Heart left ventricle (tissue), 16 donors: Measurements from ENCODE around the gene HSD17B13. TPM values are rescaled to one million over a fixed set of nuclear protein-coding genes. Genes with fewer than 3 reads are reported as not detected.
A peak's percentile ranks its signal among the peaks of the same experiment; 100 is the strongest.

Source experiments
- ATAC-seq, 4 donors: fragments of 200-7000 bp; cut with Tn5 transposase; one replicate each; pipeline ENCODE4 v1.9.1; 2020 to 2022; ENCODE audit warnings: moderate library complexity in 4 of 4, mild to moderate bottlenecking in 3 of 4, moderate number of reproducible peaks in 1 of 4
- DNase-seq, 5 donors: peaks; one replicate each; pipeline ENCODE4 v3.0.0-alpha.2; 2020
- H3K27ac ChIP-seq, 12 donors: fragments of 200-600 bp; sonication (generic) in 4 of 12; one replicate each; pipeline versions ENCODE4 v1.5.0 to v1.8.0; 2016 to 2022; ENCODE audit warnings: mild to moderate bottlenecking in 2 of 12
- H3K27me3 ChIP-seq, 9 donors: fragments of 200-600 bp; sonication (generic) in 2 of 9; one replicate each; pipeline versions ENCODE4 v1.5.1 to v1.8.0; 2016 to 2022; ENCODE audit warnings: mild to moderate bottlenecking in 3 of 9
- H3K36me3 ChIP-seq, 9 donors: fragments of 200-600 bp; sonication (generic) in 2 of 9; one replicate each; pipeline versions ENCODE4 v1.5.0 to v1.8.0; 2018 to 2022; ENCODE audit warnings: mild to moderate bottlenecking in 2 of 9
- H3K4me1 ChIP-seq, 12 donors: fragments of 200-600 bp; sonication (generic) in 4 of 12; one replicate each; pipeline versions ENCODE4 v1.5.0 to v1.8.0; 2016 to 2022; ENCODE audit warnings: mild to moderate bottlenecking in 3 of 12
- H3K4me3 ChIP-seq, 12 donors: fragments of 200-600 bp; sonication (generic) in 4 of 12; one replicate each; pipeline versions ENCODE4 v1.5.0 to v1.8.0; 2017 to 2022; ENCODE audit warnings: mild to moderate bottlenecking in 9 of 12, moderate library complexity in 4 of 12
- H3K9me3 ChIP-seq, 12 donors: fragments of 200-600 bp; sonication (generic) in 4 of 12; one replicate each; pipeline versions ENCODE4 v1.5.0 to v1.8.0; 2016 to 2022; ENCODE audit warnings: mild to moderate bottlenecking in 1 of 12
- POLR2A ChIP-seq, 2 donors: fragments of 450-650 bp; IDR thresholded peaks; one replicate each; pipeline ENCODE4 v1.6.1; 2017; ENCODE audit warnings: antibody characterized with exemption in 2 of 2, mild to moderate bottlenecking in 2 of 2, moderate library complexity in 2 of 2
- WGBS, 4 donors: extraction: QIAGEN DNeasy Blood & Tissue Kit in 2 of 4; methylation state at CpG; one replicate each; pipeline versions ENCODE4 v1.1.5 to v1.1.7; 2013 to 2018; 5-methylcytosine and 5-hydroxymethylcytosine counted together
- intact Hi-C, 10 donors: fragments of 100-400 bp; cut with DNase I; formaldehyde crosslinking; loops; one replicate each; pipeline versions ENCODE4 v1.11.1 to v1.14.2; 2022
- polyA plus RNA-seq, 2 donors: library from polyadenylated mRNA; stranded (reverse); fragments of 200-250 nt; gene quantifications; one replicate each; pipeline ENCODE4 v1.2.3, GENCODE V29; 2013
- total RNA-seq, 9 donors: library from RNA; depleted of rRNA in 2 of 9; stranded (reverse); fragments of >200 nt in 2 of 9; fragmentation: NEBNext Ultra II Directional in 3 of 9; extraction: Animal tissue kit (Norgen Biotek cat#: 25700) in 3 of 9; gene quantifications; one replicate each; pipeline versions ENCODE4 v1.1.0 to v1.2.4, GENCODE V29; 2016 to 2023
- TF ChIP-seq, protein P1 (sequence below), 12 donors: fragments of 200-600 bp; sonication (generic) in 4 of 12; IDR thresholded peaks; one replicate each; pipeline versions ENCODE4 v1.5.0 to v1.8.0; 2018 to 2022; ENCODE audit warnings: antibody characterized with exemption in 12 of 12, mild to moderate bottlenecking in 5 of 12
- donor health status: ischemic (EF 13 %, LVEDD 7.1; RV severe dilation, severe dysfunction).
- donor health status: healthy with polysubstance abuse.
- donor health status: DM: no; HTN: yes; CAD: no.
- donor health status: DM: no; HTN: no; CAD: no.
- donor health status: ischemic (EF 25% LVEDD 6.9; RV normal size, moderate dysfunction).
- donor health status: ischemic (EF 25% LVEDD 5.7; RV mildly dilated, moderate dysfunction).
- donor health status: healthy.
- donor health status: DM: yes; HTN: yes; CAD: no.
- donor health status: ischemic (EF 35%, LVEDD 5.7; RV mildly dilated, moderate dysfunction).
- donor health status: nonischemic (EF 11% LVEDD 7.7; RV severe dilation, severe dysfunction).
- donor health status: DM: yes; HTN: yes; CAD: no.
- donor health status: PGD.
- donor health status: ischemic (EF 29% LVEDD 5.4; RV normal size, mild dysfunction).
- donor health status: nonischemic (EF 23%, LVEDD 6.1; RV moderate dilation, normal function).

The HSD17B13 gene
- total and polyA plus RNA-seq, 11 donors = 0.11 to 0.73 (median 0.23) TPM; not detected in 4

- H3K27ac ChIP-seq = no peak overlapping the region
- no peak for DNase-seq
- no peaks in the 10 kb centered on the region for H3K27me3 ChIP-seq
- no peak for TF ChIP-seq POLR2A (IDR thresholded peaks at IDR 0.05)
- TF ChIP-seq, protein P1, sequence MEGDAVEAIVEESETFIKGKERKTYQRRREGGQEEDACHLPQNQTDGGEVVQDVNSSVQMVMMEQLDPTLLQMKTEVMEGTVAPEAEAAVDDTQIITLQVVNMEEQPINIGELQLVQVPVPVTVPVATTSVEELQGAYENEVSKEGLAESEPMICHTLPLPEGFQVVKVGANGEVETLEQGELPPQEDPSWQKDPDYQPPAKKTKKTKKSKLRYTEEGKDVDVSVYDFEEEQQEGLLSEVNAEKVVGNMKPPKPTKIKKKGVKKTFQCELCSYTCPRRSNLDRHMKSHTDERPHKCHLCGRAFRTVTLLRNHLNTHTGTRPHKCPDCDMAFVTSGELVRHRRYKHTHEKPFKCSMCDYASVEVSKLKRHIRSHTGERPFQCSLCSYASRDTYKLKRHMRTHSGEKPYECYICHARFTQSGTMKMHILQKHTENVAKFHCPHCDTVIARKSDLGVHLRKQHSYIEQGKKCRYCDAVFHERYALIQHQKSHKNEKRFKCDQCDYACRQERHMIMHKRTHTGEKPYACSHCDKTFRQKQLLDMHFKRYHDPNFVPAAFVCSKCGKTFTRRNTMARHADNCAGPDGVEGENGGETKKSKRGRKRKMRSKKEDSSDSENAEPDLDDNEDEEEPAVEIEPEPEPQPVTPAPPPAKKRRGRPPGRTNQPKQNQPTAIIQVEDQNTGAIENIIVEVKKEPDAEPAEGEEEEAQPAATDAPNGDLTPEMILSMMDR (IDR thresholded peaks at IDR 0.05) = no peak
- H3K4me1 ChIP-seq = no peaks in the 10 kb centered on the region
- intact Hi-C loops = loop anchor here in 6 of 10 donors (5.0 to 10.0 kb wide), 5 partner anchors 50 to 570 kb away; partner anchors contain the start of genes HSD17B13 (in 1 of the 6) and MEPE (in 1 of the 6)
- H3K4me3 ChIP-seq = no peak overlapping the region
- H3K9me3 ChIP-seq = no peaks in the 10 kb centered on the region
- no peak for ATAC-seq
- no peaks in the 10 kb centered on the region for H3K36me3 ChIP-seq
Measured at GRCh38 chr4:87274803-87275202, 47.9 kb downstream of the HSD17B13 start.

- H3K27ac ChIP-seq = no peak overlapping the region
- no peaks in the 10 kb centered on the region for H3K27me3 ChIP-seq
- no peaks in the 10 kb centered on the region for H3K9me3 ChIP-seq
- no peak for DNase-seq
- H3K4me3 ChIP-seq = no peak overlapping the region
- H3K4me1 ChIP-seq = no peaks in the 10 kb centered on the region
- intact Hi-C loops = loop anchor here in 6 of 10 donors (5.0 to 10.0 kb wide), 5 partner anchors 50 to 570 kb away; partner anchors contain the start of genes HSD17B13 (in 1 of the 6) and MEPE (in 1 of the 6)
- no peak for ATAC-seq
- TF ChIP-seq, protein P1 (IDR thresholded peaks at IDR 0.05) = no peak
- TF ChIP-seq POLR2A (IDR thresholded peaks at IDR 0.05) = no peak
- no peaks in the 10 kb centered on the region for H3K36me3 ChIP-seq
Measured at GRCh38 chr4:87274327-87274726, 48.4 kb downstream of the HSD17B13 start.

DNA sequence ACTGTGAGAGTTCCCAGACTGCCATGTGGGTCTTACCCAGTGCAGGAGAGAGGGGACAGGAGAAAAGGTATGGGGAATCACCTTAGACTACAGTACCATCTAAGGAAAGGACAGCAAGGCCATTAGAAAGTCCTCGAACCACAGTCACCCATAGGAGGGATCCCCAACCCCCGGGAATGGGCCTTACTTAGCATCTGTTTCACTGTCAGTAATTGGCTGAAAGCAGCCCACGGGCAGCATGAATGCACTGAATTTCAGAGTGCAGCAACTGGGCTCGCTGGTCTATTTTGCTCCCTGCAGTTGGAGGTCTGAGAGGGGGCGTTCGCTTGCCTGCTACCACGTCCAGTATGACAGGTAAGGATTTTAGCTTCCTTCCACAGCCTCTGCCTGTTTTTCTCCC, 51.9 kb downstream of the HSD17B13 start:
- no peaks in the 10 kb centered on the region for H3K4me1 ChIP-seq
- no peak overlapping the region for H3K27ac ChIP-seq
- ATAC-seq = no peak
- H3K9me3 ChIP-seq = no peaks in the 10 kb centered on the region
- H3K4me3 ChIP-seq = no peak overlapping the region
- intact Hi-C loops = loop anchor here in 6 of 10 donors (5.0 to 10.0 kb wide), 5 partner anchors 54 to 574 kb away; partner anchors contain the start of genes HSD17B13 (in 1 of the 6) and MEPE (in 1 of the 6)
- DNase-seq = no peak
- WGBS, 4 donors = 71 to 83% (median 82%) methylated on average over 7 of the region's 7 CpGs
- TF ChIP-seq, protein P1 (IDR thresholded peaks at IDR 0.05) = no peak
- TF ChIP-seq POLR2A (IDR thresholded peaks at IDR 0.05) = no peak
- H3K27me3 ChIP-seq = no peaks in the 10 kb centered on the region
- H3K36me3 ChIP-seq = no peaks in the 10 kb centered on the region

GRCh38 chr4:87270144-87270543, 52.5 kb downstream of the HSD17B13 start:
- ATAC-seq (peak in 2 of 4 donors; percentile 48 to 49), DNase-seq (peak in 1 of 5 donors; percentile 11)
- H3K4me3 ChIP-seq = no peak overlapping the region
- H3K9me3 ChIP-seq = no peaks in the 10 kb centered on the region
- TF ChIP-seq POLR2A (IDR thresholded peaks at IDR 0.05) = no peak
- TF ChIP-seq, protein P1 (IDR thresholded peaks at IDR 0.05) = peak in 11 of 12 donors; percentile 29 to 72 (median 52)
- intact Hi-C loops = loop anchor here in 6 of 10 donors (5.0 to 10.0 kb wide), 5 partner anchors 55 to 575 kb away; partner anchors contain the start of genes HSD17B13 (in 1 of the 6) and MEPE (in 1 of the 6)
- H3K4me1 ChIP-seq = no peaks in the 10 kb centered on the region
- WGBS, 4 donors = 27 to 46% (median 39%) methylated on average over 3 of the region's 3 CpGs
- H3K36me3 ChIP-seq = no peaks in the 10 kb centered on the region
- H3K27me3 ChIP-seq = no peaks in the 10 kb centered on the region
- no peak overlapping the region for H3K27ac ChIP-seq
